IPS DF 6.9 (cell line): ENCODE measurements around the gene PON1.

Experiments
- DNase-seq: peaks from one replicate; pipeline ENCODE4 v3.0.0-alpha.2; 2013; ENCODE audit warnings: low read depth, low spot score
- H3K27ac ChIP-seq: one replicate; pipeline ENCODE4 v1.5.1; 2013; ENCODE audit warnings: low read length, control low read depth
- H3K27me3 ChIP-seq: 2 replicates; pipeline ENCODE4 v1.6.1; 2013; ENCODE audit warnings: mild to moderate bottlenecking, low read length; ENCODE audit not compliant: control insufficient read depth, insufficient read depth
- H3K36me3 ChIP-seq: 2 replicates; pipeline ENCODE4 v1.6.1; 2013; ENCODE audit warnings: low read length; ENCODE audit not compliant: control insufficient read depth, insufficient read depth
- H3K4me1 ChIP-seq: 2 replicates; pipeline ENCODE4 v1.6.1; 2013; ENCODE audit warnings: low read length; ENCODE audit not compliant: control insufficient read depth, insufficient read depth
- H3K4me3 ChIP-seq: 2 replicates; pipeline ENCODE4 v1.5.1; 2013; ENCODE audit warnings: mild to moderate bottlenecking, low read length
- H3K9me3 ChIP-seq: 2 replicates; pipeline ENCODE4 v1.6.1; 2013; ENCODE audit warnings: low read length, inconsistent platforms; ENCODE audit not compliant: control insufficient read depth, insufficient read depth
- WGBS: extraction: QIAGEN DNeasy Blood & Tissue Kit; methylation state at CpG from one replicate; pipeline ENCODE4 v1.1.7; 2013; ENCODE audit warnings: mixed read lengths, missing lambda C conversion rate; ENCODE audit not compliant: insufficient read length, insufficient coverage; 5-methylcytosine and 5-hydroxymethylcytosine counted together

Gene PON1

DNA sequence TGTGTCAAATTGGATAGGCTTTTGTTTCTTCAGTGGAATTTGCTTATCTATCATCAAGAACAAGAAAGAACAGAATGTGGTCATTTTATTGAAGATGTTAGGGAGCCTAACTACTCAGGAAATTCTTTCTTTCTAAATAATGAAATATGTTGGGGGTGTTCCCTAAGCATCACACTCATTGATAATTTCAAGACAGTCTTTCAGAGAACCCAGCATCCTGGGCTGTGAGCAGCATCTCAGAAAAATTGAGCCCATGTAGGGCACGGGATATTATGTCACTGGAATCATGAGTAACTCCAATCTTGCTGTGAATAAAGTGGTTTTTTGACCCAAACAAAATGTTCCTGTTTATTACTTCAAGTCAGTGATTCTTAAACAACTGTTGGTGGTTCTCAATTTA, 27.3 kb downstream of the PON1 start:
- H3K36me3 ChIP-seq: no peaks in the 10 kb centered on the region
- no peak for DNase-seq
- no peaks in the 10 kb centered on the region for H3K9me3 ChIP-seq
- H3K27me3 ChIP-seq: no peaks in the 10 kb centered on the region
- H3K4me1 ChIP-seq: no peaks in the 10 kb centered on the region
- WGBS: no CpG with 5 or more reads among the region's 1 CpG
- no peak overlapping the region for H3K4me3 ChIP-seq
- no peak overlapping the region for H3K27ac ChIP-seq

DNA sequence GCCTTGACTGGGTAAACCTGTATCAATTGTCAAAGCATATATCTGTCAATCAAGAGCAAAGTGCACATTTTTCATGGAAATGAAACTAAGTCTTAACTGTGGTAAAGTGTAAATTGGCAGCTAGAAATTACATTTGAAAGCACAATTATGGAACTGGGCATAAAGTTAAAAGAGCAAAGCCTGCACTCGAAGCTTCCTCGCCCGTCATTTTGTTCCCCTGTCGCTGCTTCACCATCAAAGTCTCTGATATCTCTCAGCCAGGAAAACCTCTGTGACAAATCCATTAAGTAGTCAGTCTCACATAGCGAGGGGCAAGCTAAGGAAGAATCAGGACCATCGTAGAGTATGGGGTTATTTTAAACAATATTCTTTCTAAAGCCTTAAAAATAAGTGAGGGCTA, 27.9 kb downstream of the PON1 start:
- no peak for DNase-seq
- Histone ChIP-seq H3K4me3 (no peak overlapping the region), H3K9me3 (no peaks in the 10 kb centered on the region), H3K27me3 (no peaks in the 10 kb centered on the region), H3K36me3 (no peaks in the 10 kb centered on the region), H3K4me1 (no peaks in the 10 kb centered on the region), H3K27ac (no peak overlapping the region)
- no CpG with 5 or more reads among the region's 6 CpGs for WGBS

- no peaks in the 10 kb centered on the region for H3K4me1 ChIP-seq
- no peaks in the 10 kb centered on the region for H3K9me3 ChIP-seq
- no peaks in the 10 kb centered on the region for H3K27me3 ChIP-seq
- no peak overlapping the region for H3K4me3 ChIP-seq
- no peaks in the 10 kb centered on the region for H3K36me3 ChIP-seq
- no peak overlapping the region for H3K27ac ChIP-seq
- DNase-seq: no peak
Observed at GRCh38 chr7:95295397-95295796, 28.9 kb downstream of the PON1 start.

- no peaks in the 10 kb centered on the region for H3K36me3 ChIP-seq
- H3K4me3 ChIP-seq: no peak overlapping the region
- no peaks in the 10 kb centered on the region for H3K27me3 ChIP-seq
- H3K9me3 ChIP-seq: no peaks in the 10 kb centered on the region
- DNase-seq: no peak
- H3K4me1 ChIP-seq: no peaks in the 10 kb centered on the region
- no peak overlapping the region for H3K27ac ChIP-seq
- no CpG with 5 or more reads among the region's 7 CpGs for WGBS
Observed at GRCh38 chr7:95290166-95290830, 34.0 kb downstream of the PON1 start.

DNA sequence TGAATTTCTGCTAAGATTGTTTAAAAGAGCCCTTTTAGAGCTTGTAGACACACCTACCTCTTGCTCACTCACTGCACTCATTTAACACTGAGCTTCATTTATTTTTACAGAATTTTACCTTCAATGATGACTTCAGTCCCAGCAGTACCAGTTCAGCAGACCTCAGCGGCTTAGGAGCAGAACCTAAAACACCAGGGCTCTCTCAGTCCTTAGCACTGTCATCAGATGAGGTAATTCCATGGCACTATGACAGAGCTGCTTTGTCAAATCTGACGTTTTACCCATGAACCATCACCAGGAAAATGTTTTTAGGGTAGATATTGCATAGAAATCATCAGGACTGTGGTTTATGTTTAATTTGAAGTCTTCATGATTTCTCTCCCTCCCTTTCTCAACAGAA, 38.2 kb downstream of the PON1 start:
- no peaks in the 10 kb centered on the region for H3K36me3 ChIP-seq
- no peaks in the 10 kb centered on the region for H3K4me1 ChIP-seq
- H3K27me3 ChIP-seq: no peaks in the 10 kb centered on the region
- no peak for DNase-seq
- H3K4me3 ChIP-seq: no peak overlapping the region
- no peak overlapping the region for H3K27ac ChIP-seq
- WGBS: no CpG with 5 or more reads among the region's 2 CpGs
- H3K9me3 ChIP-seq: no peaks in the 10 kb centered on the region

DNA sequence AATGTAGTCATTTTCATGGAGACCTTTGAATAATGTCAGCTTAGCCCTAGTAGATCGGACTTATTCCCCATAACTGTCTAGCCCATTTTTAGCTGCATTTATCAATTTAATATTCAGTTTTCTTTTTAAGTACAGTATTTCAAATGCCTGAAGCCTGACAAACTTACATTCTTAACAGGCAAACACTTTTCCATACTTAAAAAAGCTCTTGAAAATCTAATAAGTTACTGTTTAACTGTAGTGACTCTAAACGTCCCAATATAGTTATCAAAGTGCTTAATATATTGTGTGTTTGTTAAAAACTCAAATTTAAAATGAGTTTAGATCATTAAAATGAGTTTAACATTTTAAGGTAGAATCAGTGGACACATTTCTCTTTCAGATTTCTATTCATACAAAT, 44.9 kb downstream of the PON1 start:
- H3K36me3 ChIP-seq: no peaks in the 10 kb centered on the region
- H3K4me3 ChIP-seq: no peak overlapping the region
- no peaks in the 10 kb centered on the region for H3K27me3 ChIP-seq
- no peaks in the 10 kb centered on the region for H3K4me1 ChIP-seq
- H3K27ac ChIP-seq: no peak overlapping the region
- H3K9me3 ChIP-seq: no peaks in the 10 kb centered on the region
- WGBS: no CpG with 5 or more reads among the region's 2 CpGs
- DNase-seq: no peak

- Histone ChIP-seq H3K27ac (no peak overlapping the region), H3K4me3 (no peak overlapping the region), H3K9me3 (no peaks in the 10 kb centered on the region), H3K36me3 (no peaks in the 10 kb centered on the region), H3K4me1 (no peaks in the 10 kb centered on the region), H3K27me3 (no peaks in the 10 kb centered on the region)
- no peak for DNase-seq
- whole genome bisulfite sequencing: no CpG with 5 or more reads among the region's 2 CpGs
Observed at GRCh38 chr7:95276114-95276513, 48.2 kb downstream of the PON1 start.

DNA sequence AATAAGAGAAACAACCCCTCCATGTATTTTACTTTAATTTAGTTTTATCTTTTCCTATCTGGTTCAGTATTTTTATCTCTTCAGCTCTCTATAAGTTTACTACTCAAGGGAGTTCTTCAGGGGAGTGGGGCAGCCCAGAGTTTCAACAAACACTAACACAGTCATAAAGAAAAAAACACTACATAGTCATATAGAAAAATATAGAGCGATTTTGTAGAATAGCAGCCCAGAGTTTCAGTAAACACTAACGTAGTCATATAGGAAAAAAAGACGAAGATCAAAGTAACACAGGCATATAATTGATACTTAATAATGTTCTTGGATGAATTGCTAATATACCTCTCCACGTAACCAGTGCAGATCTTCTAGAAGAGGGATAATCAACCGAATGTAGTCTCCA, 54.7 kb downstream of the PON1 start:
- Histone ChIP-seq H3K27me3 (no peaks in the 10 kb centered on the region), H3K4me3 (no peak overlapping the region), H3K36me3 (no peaks in the 10 kb centered on the region), H3K4me1 (no peaks in the 10 kb centered on the region), H3K9me3 (no peaks in the 10 kb centered on the region), H3K27ac (no peak overlapping the region)
- DNase-seq: no peak
- no CpG with 5 or more reads among the region's 5 CpGs for WGBS

DNA sequence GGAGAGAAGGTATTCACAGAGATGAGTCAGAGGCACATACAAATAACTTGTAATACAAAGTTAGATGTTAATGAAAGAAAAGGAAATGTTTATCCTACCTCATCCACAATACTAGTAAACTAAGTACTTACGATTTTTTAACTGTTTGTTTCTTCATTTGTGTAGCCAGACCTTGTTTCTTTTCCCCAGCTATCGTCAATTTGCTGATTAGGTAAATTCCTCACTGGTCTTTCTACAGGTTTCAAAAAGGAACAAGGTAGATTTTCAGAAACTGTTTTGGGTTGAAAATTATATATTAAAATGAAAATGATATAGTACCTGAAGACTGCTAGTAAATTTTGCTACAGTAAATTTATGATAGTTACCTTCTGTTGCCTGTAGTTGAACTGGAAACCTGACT, 56.6 kb downstream of the PON1 start:
- no peaks in the 10 kb centered on the region for H3K4me1 ChIP-seq
- H3K9me3 ChIP-seq: no peaks in the 10 kb centered on the region
- no peak overlapping the region for H3K4me3 ChIP-seq
- no CpG with 5 or more reads among the region's 2 CpGs for WGBS
- DNase-seq: no peak
- no peaks in the 10 kb centered on the region for H3K36me3 ChIP-seq
- no peaks in the 10 kb centered on the region for H3K27me3 ChIP-seq
- no peak overlapping the region for H3K27ac ChIP-seq

- Histone ChIP-seq H3K27ac (no peak overlapping the region), H3K27me3 (no peaks in the 10 kb centered on the region), H3K36me3 (no peaks in the 10 kb centered on the region), H3K4me3 (no peak overlapping the region), H3K4me1 (no peaks in the 10 kb centered on the region), H3K9me3 (no peaks in the 10 kb centered on the region)
- no CpG with 5 or more reads among the region's 2 CpGs for WGBS
- DNase-seq: no peak
Observed at GRCh38 chr7:95265634-95266033, 58.7 kb downstream of the PON1 start.

DNA sequence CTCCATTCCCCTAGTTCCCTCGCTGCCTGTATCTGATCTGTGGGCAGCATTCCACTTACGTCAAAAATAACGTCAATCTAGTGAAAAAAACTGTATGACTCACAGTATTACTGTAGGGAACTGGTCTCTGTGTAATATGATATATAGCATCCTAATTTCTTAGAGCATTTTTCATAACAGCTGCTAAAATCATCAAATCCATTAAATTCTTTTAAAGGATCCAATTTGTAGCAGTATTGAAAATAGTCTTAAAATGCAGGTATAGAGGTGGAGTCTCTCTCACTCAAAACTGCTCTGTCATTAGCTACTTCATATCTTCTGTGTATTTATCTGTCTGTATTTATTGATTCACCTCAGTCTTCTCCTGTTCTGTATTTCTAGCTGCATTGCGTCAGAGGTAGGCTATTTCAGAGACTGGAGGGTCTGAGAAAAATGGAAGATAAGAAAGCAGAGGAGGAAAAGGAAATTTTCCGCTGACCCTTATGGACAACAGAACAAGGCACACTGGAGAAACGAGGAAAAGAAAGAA, 59.9 kb downstream of the PON1 start:
- no peaks in the 10 kb centered on the region for H3K9me3 ChIP-seq
- H3K4me1 ChIP-seq: no peaks in the 10 kb centered on the region
- H3K27ac ChIP-seq: no peak overlapping the region
- WGBS: no CpG with 5 or more reads among the region's 6 CpGs
- H3K4me3 ChIP-seq: no peak overlapping the region
- no peaks in the 10 kb centered on the region for H3K36me3 ChIP-seq
- DNase-seq: no peak
- no peaks in the 10 kb centered on the region for H3K27me3 ChIP-seq
